ENCODE data around the gene RABGEF1.
"Not testable (repeated sequence)": the region's sequence is repeated elsewhere in the genome, so short reads cannot be mapped to it uniquely, and the experiment has no call there.

RABGEF1 gene

GRCh38 chr7:66740302-66740979 lies at the start of gene RABGEF1:
TSS of gene RABGEF1 (plus strand) at chr7:66740733. CDS start at chr7:66771900, 31,167 bp downstream.
- DNase-seq (ENCODE audit: low spot score): peak; percentile 96

DNA sequence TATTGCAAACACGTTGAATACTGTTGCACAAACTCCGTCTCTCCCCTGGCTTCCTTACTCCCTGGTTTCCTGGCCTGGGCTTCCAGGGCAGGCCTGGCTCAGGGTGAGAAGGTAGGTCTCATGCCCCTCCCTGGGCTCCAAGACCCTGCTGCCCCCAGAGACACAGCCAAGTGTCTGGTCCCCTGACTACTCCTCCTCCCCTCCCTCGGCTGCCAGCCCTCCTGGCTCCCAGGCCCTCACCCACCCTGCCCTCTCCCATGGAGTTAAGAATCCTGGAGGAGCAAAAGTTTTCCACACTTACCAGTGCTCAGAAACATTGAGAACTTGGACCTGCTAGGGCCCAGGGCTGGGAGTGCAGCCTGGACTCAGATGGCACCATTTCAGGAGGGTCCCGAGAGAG lies 47.2 kb upstream of the RABGEF1 start:
- no peak for DNase-seq (ENCODE audit: low spot score)

GRCh38 chr7:66694286-66694685 lies 46.2 kb upstream of the RABGEF1 start:
- no peak for DNase-seq (ENCODE audit: low spot score)

GRCh38 chr7:66695417-66695816 lies 45.1 kb upstream of the RABGEF1 start:
- DNase-seq (ENCODE audit: low spot score): not testable (repeated sequence)

GRCh38 chr7:66696134-66696533 lies 44.4 kb upstream of the RABGEF1 start:
- DNase-seq (ENCODE audit: low spot score): not testable (repeated sequence)

- DNase-seq (ENCODE audit: low spot score): no peak
Observed at GRCh38 chr7:66696774-66697191, 43.8 kb upstream of the RABGEF1 start.

DNA sequence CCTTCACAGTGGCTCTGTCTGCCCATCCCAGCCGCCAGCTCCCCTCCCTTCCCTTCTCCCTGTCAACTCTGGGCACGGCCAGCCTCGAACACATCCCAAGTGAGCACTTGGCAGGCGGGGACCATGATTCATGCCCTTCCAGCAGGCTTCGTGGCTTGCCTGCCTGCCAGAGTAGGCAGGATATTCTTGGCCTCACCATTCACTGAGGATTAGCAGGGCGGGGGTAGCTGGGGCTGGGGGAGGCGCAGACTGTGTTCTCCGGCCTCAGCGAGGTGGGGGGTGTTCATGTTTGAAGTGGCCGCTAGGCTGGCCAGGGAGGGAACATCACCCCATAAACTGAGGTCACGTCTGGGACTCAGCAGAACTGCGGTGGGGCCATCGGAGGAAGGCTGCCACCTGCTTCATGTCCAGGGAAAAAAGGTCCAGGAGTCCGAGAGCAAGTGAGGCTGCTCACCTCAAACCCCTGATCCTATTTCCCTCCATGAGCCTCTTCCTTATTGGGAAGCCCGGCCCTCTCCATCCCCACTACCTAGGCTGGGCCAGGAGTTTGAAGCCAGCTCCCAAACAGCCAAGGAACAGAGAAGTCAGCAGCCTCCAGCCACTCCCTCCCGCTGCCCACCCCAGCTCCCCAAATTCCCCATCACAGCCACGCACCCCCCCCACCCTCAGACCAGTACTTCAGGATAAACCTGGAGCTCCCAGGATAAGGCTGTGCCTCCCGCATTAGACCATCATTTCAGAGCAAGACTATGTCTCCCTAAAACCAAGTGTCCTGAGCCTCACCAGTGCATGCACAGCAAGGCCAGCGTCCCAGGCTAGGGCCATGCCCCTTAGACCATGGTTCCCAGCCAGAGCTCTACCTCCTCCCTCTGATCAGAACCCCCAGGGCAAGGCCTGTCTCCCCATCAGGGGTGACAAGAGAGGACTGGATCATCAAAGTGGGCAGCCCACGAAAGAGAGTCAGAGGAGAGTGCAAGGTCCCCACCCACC lies 42.8 kb upstream of the RABGEF1 start:
- DNase-seq (ENCODE audit: low spot score): peak; percentile 74

DNA sequence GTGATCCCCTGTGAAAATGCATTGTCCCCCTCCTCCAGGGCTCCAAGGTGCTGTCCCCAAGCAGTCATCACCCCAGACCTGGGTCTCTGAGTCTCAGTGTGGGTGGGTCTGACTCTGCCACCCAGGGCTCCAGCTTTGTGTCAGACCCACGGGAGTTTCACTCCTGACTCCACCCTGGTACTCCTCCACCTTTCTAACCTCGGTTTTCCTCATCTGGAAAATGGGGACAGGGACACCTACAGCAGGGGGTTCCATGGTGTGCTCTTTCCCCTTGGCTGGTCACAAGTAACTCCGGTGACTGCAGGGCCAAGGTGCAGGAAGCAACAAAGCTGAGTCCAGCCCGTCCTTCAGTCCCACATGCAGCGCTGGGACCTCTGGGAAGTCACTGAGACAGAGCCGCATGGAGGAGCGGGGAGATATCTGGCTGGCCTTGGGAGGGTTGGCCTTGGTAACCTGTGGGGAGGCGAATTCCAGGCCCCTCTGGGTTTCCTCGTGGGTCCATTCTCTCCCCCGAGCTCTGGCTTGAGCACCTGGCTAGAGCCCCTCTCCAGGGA lies 41.8 kb upstream of the RABGEF1 start:
- no peak for DNase-seq (ENCODE audit: low spot score)

DNA sequence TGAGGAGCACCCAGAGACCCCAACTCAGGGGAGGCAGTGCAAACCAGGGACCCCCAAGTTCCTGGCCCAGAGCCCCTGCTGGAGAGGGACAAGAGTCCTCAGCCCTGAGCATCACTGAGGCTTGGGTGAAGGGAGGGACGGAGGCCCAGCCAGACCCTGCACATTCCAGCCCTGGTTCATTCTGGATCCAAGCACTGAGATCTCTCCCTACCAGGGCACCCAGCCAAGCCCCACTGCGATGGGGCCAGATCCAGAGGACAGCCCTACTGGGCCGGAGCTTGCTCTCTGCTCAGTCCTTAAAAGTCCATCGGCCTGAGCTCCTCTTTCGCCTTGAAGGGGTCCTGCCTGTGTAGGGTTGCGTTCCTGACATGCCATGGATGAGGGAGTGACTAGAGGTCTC lies 40.5 kb upstream of the RABGEF1 start:
- DNase-seq (ENCODE audit: low spot score): peak; percentile 41

DNA sequence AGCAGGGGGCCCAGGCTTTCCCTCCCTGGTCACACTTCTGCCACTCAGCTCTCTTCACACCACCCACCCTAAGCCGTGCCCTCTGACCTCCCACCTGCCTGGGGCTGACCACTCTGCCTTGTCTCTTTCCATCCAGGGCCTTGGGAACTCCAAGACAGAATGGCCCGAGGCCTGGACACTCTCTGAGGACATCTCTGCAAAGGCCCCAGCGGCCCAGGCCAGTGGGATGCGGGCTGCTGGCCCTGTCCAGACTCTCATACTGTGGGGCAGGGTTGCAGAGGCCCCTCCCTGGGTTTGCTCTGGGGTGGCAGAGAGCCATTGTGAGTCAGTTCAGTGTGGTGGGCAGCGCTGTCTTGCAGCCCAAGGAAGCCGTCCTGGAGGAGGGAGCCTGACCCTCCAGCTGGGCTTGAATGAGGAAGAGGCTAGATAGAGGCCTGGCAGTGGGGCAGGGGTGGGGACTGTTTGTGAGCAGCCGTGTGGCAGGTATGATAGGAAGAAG lies 39.9 kb upstream of the RABGEF1 start:
- DNase-seq (ENCODE audit: low spot score): no peak

DNA sequence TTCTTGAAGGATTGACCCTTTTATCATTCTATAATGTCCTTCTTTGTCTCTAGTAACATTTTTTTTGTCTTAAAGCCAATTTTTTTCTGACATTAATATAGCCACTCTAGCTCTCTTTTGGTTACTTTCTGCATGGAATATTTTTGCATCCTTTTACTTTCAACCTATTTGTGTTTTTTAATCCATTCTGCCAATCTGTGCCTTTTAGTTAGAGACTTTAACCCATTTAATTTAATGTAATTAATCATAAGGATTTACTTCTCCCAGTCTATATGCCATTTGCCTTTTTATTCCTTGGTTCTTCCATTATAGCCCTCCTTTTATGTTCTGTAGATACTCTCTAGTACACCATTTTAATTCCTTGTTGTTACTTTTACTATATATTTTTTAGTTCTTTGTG lies 32.7 kb upstream of the RABGEF1 start:
- no peak for DNase-seq (ENCODE audit: low spot score)

- not testable (repeated sequence) for DNase-seq (ENCODE audit: low spot score)
Observed at GRCh38 chr7:66710752-66711151, 29.8 kb upstream of the RABGEF1 start.

DNA sequence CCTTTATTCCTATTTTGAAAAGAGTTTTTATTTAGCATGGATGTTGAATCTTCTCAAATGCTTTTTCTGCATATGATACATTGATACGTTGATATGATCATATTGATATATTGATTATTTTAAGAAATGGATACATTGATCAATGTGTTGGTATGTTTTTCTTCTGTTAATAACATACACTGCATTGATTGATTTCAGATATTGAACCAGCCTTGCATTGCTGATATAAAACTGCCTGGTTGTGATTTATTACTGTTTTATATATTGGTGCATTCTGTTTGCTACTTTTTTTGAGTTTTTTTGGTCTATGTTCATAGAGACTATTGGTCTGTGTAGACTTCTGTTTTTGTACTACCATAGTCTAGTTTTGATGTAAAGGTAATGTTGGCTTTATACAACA lies 26.8 kb upstream of the RABGEF1 start:
- no peak for DNase-seq (ENCODE audit: low spot score)

GRCh38 chr7:66716634-66717033 lies 23.9 kb upstream of the RABGEF1 start:
- DNase-seq (ENCODE audit: low spot score): not testable (repeated sequence)

DNA sequence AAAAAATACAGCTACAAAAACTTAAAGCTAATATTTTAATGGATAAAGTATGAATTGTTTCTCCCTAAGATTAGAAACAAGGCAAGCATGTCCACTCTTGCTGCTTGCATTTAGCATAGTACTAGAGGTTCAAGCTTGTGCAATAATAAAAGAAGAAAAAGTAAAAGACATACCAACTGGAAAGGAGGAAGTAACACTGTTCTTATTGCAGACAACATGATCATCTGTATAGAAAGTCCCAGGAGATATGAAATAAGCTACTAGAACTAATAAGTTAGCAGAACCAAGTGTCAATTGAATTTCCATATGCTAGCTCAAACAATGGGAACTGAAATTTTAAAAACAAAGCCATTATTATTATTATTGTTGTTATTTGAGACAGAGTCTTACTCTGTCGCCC lies 20.0 kb upstream of the RABGEF1 start:
- DNase-seq (ENCODE audit: low spot score): no peak

DNA sequence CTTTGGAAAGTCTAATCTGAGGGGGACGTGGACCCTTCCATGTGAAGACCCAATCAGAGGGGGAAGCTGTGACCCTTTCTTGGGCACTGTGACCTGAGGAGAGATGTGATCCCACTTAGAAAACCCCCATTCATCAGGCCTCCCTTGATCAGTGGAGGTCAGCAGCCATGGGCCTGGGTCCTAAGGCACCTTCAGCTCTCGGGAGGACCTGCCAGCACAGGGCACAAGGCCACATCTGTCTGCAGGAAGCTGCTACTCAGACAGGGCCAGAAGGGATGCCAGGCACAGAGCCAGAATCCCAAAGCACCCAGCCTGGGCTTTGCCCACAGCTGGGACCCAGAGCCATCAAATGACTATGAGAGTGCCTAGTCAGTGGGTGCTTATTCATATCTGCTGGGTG lies 14.7 kb upstream of the RABGEF1 start:
- no peak for DNase-seq (ENCODE audit: low spot score)

DNA sequence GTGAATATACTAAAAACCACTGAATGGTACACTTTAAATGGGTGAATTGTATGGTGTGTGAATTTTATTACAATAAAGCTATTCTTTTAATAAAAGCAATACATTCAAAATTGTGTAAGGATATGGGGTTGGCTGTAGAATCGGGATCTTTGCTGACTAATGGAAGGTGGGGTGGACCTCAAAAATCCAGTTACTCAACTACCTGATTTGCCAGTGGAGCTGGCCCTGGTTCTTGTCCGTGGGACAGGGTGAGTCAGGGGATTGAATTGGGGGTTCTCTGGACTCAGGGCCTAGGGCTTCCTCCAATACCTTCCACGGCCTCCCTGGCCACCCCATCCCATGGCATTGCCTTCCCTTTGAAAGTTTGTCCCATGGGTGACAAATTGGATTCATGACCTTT lies 13.5 kb upstream of the RABGEF1 start:
- DNase-seq (ENCODE audit: low spot score): no peak

DNA sequence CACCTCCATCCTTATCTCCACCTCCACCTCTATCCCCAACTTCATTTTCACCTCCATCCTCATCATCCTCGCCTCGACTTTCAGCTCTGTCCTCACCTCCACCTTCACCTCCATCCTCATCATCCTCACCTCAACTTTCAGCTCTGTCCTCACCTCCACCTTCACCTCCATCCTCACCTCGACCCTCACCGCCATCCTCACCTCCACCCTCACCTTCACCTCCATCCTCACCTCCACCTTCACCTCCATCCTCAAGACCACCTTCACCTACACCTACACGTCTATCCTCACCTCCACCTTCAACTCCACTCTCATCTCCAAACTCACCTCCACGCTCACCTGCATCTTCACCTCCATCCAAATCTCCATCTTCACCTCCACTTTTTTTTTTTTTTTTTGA lies 12.0 kb upstream of the RABGEF1 start:
- DNase-seq (ENCODE audit: low spot score): no peak

DNA sequence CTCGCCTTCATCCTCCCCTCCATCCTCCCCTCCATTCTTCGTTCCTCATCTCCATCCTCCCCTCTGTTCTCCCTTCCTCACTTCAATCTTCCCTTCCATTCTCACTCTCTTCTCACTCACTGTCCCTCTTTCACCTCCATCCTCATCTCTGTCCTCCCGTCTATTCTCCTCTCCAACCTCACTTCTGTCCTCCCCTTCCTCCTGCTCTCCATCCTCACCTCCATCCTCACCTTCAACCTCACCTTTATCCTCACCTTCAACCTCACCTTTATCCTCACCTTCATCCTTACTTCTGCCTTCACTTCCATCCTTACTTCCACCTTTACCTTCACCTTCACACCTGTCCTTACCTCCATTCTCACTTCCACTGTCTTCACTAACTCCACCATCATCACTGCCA lies 11.3 kb upstream of the RABGEF1 start:
- DNase-seq (ENCODE audit: low spot score): no peak

DNA sequence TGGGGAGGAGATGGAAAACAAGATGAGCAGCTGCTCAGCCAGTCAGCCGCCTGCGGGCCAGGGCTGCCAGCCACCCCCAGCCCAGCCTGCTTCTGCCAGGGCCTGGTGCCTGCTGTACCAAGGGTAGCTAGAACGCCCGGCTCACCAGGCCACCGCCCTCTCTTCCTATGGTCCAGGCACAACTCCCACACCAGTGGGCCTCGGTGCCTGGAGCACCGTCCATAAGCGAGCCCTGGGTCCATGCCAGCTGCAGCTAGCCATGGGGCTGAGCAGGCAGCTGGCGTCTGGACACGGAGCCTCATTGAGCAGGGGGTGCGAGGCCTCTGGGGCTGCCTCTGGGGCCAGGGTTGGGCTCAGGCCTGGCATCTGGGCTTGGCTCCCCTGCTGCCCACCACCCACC lies 8.5 kb upstream of the RABGEF1 start:
- peak; percentile 13 for DNase-seq (ENCODE audit: low spot score)

DNA sequence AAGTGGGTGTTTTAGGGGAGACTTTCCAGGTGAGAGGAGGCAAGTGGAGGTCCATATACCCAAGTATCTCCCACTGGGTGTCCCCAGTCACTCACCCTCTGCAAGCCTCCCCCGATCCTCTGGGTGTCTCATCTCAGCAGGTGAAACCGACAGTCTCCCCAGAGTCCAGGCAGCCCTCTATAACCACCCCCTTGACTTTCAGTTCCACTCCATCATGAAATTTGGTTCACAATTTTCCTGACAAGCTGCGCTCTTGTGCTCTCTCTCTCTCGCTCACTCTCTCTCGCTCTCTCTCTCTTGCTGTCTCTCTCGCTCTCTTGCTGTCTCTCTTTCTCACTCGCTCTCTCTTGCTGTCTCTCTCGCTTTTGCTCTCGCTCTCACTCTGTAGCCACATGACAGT lies 8.1 kb upstream of the RABGEF1 start:
- no peak for DNase-seq (ENCODE audit: low spot score)

GRCh38 chr7:66734006-66734405 lies 6.5 kb upstream of the RABGEF1 start:
- DNase-seq (ENCODE audit: low spot score): no peak

- DNase-seq (ENCODE audit: low spot score): no peak
Observed at GRCh38 chr7:66735154-66735553, 5.4 kb upstream of the RABGEF1 start.

Measured in globus pallidus (tissue), 1 donor.